Activated CD4-positive, CD25-positive, alpha-beta regulatory T cell (primary cell): ENCODE data around the gene WDR93.
A peak's percentile ranks its signal among the peaks of the same experiment; 100 is the strongest.
"Not testable (repeated sequence)": the region's sequence is repeated elsewhere in the genome, so short reads cannot be mapped to it uniquely, and the experiment has no call there.

Source experiments
- DNase-seq, 4 experiments: peaks; one replicate each; lab custom pipeline; 2025; lab: John Stamatoyannopoulos, UW

WDR93 gene

GRCh38 chr15:89770041-89770440 lies 79.4 kb downstream of the WDR93 start:
- no peak for DNase-seq

GRCh38 chr15:89772932-89773583 lies 82.4 kb downstream of the WDR93 start:
- DNase-seq, result no peak

- no peak for DNase-seq
These were observed 83.9 kb downstream of the WDR93 start for GRCh38 chr15:89774492-89774891.

GRCh38 chr15:89775815-89776214 lies 85.2 kb downstream of the WDR93 start:
- no peak for DNase-seq

GRCh38 chr15:89776274-89777072 lies 85.9 kb downstream of the WDR93 start, which contains the start of gene MESP2:
Gene MESP2, plus strand, starts transcription at chr15:89776332. Its CDS starts 26 bp downstream, at chr15:89776358.
- DNase-seq, result peak; percentile 11 to 27 (median 20)

- no peak for DNase-seq
These were observed 86.6 kb downstream of the WDR93 start for GRCh38 chr15:89777073-89777751.

GRCh38 chr15:89777782-89778380 lies 87.3 kb downstream of the WDR93 start:
- DNase-seq, result no peak

- DNase-seq, result no peak
These were observed 88.2 kb downstream of the WDR93 start for GRCh38 chr15:89778861-89779260.

- DNase-seq, result no peak
These were observed 90.0 kb downstream of the WDR93 start for GRCh38 chr15:89780601-89781000.

- DNase-seq, result no peak
These were observed 90.4 kb downstream of the WDR93 start for GRCh38 chr15:89781055-89781454.

GRCh38 chr15:89781891-89782618 lies 91.4 kb downstream of the WDR93 start:
- no peak for DNase-seq

- DNase-seq, result not testable (repeated sequence)
These were observed 92.0 kb downstream of the WDR93 start for GRCh38 chr15:89782619-89782950.

- no peak for DNase-seq
These were observed 92.7 kb downstream of the WDR93 start for GRCh38 chr15:89783111-89783860.

- no peak for DNase-seq
These were observed 93.5 kb downstream of the WDR93 start for GRCh38 chr15:89783861-89784685.

- no peak for DNase-seq
These were observed 94.0 kb downstream of the WDR93 start for GRCh38 chr15:89784686-89784960.

- DNase-seq, result no peak
These were observed 94.6 kb downstream of the WDR93 start for GRCh38 chr15:89785064-89785773.

GRCh38 chr15:89785774-89786140 lies 95.1 kb downstream of the WDR93 start:
- no peak for DNase-seq

GRCh38 chr15:89787944-89788343 lies 97.3 kb downstream of the WDR93 start:
- DNase-seq, result no peak

GRCh38 chr15:89788585-89788984 lies 98.0 kb downstream of the WDR93 start:
- not testable (repeated sequence) for DNase-seq

- no peak for DNase-seq
These were observed 99.6 kb downstream of the WDR93 start for GRCh38 chr15:89790206-89790605.
